Astrocyte (in vitro differentiated cells and primary cell): ENCODE measurements around the gene TMEM87B.

Experiments
- EZH2 ChIP-seq: IDR thresholded peaks from 2 replicates; pipeline ENCODE4 v1.6.1; 2012; ENCODE audit warnings: mild to moderate bottlenecking, low read length, inconsistent platforms; ENCODE audit not compliant: insufficient read depth
- TF ChIP-seq, protein P1 (sequence below): IDR thresholded peaks from 2 replicates; pipeline ENCODE4 v1.5.1; 2011; ENCODE audit warnings: low read depth, mild to moderate bottlenecking, inconsistent platforms, low read length, moderate library complexity; ENCODE audit not compliant: insufficient read depth

- TF ChIP-seq, protein P1, sequence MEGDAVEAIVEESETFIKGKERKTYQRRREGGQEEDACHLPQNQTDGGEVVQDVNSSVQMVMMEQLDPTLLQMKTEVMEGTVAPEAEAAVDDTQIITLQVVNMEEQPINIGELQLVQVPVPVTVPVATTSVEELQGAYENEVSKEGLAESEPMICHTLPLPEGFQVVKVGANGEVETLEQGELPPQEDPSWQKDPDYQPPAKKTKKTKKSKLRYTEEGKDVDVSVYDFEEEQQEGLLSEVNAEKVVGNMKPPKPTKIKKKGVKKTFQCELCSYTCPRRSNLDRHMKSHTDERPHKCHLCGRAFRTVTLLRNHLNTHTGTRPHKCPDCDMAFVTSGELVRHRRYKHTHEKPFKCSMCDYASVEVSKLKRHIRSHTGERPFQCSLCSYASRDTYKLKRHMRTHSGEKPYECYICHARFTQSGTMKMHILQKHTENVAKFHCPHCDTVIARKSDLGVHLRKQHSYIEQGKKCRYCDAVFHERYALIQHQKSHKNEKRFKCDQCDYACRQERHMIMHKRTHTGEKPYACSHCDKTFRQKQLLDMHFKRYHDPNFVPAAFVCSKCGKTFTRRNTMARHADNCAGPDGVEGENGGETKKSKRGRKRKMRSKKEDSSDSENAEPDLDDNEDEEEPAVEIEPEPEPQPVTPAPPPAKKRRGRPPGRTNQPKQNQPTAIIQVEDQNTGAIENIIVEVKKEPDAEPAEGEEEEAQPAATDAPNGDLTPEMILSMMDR, result no peak
- TF ChIP-seq EZH2, result no peak
Measured at GRCh38 chr2:112061299-112061698, 6.2 kb downstream of the TMEM87B start.
